DOHH2 (cell line): ENCODE measurements around the gene RANBP10.

ENCODE experiments used
- EZH2phosphoT487 ChIP-seq: fragments of 200-600 bp; sonication (generic); IDR thresholded peaks from 2 replicates; pipeline ENCODE4 v1.6.1; 2017; ENCODE audit warnings: borderline replicate concordance, mild to moderate bottlenecking, antibody characterized with exemption, low read length, moderate library complexity, mixed read lengths
- TF ChIP-seq, protein P1 (sequence below): fragments of 200-600 bp; sonication (generic); IDR thresholded peaks from one replicate; pipeline ENCODE4 v1.5.1; 2014; ENCODE audit warnings: antibody characterized with exemption, mild to moderate bottlenecking, low read depth, low read length; ENCODE audit not compliant: poor library complexity, severe bottlenecking

DNA sequence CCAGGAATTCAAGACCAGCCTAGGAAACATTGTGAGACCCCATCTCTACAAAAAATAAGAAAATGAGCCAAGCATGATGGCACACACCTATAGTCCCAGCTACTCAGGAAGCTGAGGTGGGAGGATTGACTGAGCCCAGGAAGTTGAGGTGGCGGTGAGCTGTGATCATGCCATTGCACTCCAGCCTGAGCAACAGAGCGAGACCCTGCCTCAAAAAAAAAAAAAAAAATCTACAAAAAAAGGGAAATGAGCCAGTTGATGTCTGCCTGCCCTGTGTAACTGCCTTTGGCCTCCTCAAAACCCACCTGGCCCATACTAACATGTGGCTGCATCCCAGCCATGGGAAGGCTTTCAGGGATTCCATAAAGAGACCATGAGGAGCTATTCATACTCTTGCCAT, 4.5 kb downstream of the RANBP10 start:
- TF ChIP-seq, protein P1, sequence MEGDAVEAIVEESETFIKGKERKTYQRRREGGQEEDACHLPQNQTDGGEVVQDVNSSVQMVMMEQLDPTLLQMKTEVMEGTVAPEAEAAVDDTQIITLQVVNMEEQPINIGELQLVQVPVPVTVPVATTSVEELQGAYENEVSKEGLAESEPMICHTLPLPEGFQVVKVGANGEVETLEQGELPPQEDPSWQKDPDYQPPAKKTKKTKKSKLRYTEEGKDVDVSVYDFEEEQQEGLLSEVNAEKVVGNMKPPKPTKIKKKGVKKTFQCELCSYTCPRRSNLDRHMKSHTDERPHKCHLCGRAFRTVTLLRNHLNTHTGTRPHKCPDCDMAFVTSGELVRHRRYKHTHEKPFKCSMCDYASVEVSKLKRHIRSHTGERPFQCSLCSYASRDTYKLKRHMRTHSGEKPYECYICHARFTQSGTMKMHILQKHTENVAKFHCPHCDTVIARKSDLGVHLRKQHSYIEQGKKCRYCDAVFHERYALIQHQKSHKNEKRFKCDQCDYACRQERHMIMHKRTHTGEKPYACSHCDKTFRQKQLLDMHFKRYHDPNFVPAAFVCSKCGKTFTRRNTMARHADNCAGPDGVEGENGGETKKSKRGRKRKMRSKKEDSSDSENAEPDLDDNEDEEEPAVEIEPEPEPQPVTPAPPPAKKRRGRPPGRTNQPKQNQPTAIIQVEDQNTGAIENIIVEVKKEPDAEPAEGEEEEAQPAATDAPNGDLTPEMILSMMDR: no peak
- TF ChIP-seq EZH2phosphoT487: no peak
